HuH-7.5 (cell line): ENCODE results near the gene ADAM33.

ENCODE experiments used
- DNase-seq: peaks from one replicate; pipeline ENCODE4 v3.0.0; 2011; ENCODE audit warnings: low spot score

Gene ADAM33

GRCh38 chr20:3686421-3686820 lies 4.6 kb upstream of the ADAM33 start:
- DNase-seq = no peak

GRCh38 chr20:3685341-3685740 lies 3.5 kb upstream of the ADAM33 start:
- no peak for DNase-seq

DNA sequence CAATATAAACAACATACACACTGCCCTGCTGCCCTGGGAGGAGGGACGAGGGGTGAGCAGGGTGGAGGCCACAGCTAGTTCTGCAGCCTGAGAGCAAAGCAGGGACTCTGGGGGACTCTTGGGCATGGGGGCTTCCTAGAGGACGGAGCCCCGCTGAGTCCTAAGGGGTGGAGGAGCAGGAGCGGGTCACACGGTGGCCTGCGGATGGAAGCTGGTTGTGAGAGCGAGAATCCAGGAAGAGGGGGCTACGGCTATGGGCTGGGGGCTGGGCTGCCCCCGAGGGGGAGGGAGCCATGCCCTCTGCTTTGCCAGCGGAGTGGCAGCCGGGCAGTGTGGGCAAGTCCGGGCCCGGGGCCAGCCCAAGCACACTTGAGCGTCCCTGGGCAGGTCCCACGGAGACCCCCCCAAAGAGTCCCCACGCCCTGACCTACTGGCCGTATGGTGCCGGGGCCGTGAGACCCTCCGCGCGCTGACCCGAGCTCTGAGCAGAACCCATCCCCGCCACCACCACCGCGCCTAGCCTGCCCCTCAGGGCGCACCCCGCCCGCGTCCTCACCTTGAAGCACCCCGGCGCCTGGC lies 369 bp downstream of the ADAM33 start:
- DNase-seq = no peak

DNA sequence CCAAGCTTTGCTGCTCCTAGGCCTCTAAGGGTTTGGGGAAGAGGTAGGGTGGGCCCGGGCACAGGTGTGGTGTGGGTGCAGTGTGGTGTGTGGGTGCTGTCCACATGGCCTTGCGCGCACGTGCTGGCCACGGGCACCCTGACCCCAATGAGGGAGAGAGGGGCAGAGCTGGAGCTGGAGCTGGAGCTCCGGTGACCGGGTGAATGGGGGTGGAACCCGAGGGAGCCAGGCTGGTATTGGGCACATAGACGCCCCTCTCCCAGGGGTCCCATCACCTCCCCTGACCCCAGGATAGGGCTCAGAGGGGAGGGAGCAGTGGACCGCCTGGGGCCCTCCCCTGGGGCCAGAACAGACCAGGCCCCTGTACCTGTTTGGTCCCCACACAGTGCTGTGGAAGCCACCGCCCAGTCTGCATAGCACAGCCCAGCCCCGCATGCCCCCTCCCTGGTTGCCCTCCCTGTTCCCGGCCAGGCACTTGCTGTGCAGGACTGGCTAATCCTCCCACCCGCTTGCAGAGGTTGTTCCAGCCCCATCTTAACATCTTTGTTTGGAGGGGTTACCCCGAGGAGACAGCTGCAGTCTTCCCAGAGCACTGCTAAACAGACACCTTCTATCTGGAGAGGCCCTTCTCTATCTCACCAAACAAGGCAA lies 984 bp downstream of the ADAM33 start:
- no peak for DNase-seq

GRCh38 chr20:3679749-3680700 lies 1.8 kb downstream of the ADAM33 start:
- DNase-seq = no peak

DNA sequence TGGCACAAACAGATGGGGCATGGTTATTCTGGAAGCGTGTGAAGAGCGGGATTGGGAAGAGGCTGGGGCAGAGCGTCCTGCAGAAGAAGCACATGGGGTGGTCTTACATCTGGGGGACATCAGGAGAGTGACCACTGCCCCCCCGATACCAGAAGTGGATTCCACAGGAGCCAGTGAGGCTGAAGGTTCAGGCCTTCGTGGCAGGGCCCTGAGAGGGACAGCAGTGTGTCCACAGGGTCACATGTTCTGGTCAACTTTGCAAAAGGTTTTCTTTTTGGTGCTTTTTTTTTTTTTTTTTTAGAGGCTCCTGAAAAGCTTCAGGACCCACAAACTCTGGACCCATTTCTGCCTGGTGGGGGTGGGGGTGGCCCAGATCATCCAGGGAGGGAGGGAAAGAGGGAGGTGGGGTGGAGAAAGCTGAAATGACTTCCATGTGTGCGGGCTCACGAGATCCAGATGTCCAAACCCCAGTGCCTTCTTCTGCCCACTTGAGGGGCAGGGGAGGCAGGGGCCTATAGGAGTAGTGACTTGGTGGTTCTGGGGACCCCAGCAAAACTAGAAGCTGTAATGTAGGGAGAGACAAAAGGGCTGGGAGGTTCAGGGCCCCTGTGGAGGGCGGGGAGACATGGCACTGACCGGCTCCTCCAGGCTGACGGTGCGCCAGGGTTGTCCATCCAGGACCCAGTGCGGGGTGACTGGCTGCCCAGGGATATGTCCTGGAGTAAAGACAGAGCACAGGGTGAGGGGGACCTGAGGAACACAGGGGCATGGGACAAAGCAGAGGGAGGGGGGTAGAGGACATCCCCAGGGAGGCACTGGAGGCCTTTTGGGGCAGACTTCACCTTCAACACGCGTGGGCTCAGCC lies 2.7 kb downstream of the ADAM33 start:
- no peak for DNase-seq

- DNase-seq = no peak
These were observed 3.6 kb downstream of the ADAM33 start for GRCh38 chr20:3678198-3678597.

DNA sequence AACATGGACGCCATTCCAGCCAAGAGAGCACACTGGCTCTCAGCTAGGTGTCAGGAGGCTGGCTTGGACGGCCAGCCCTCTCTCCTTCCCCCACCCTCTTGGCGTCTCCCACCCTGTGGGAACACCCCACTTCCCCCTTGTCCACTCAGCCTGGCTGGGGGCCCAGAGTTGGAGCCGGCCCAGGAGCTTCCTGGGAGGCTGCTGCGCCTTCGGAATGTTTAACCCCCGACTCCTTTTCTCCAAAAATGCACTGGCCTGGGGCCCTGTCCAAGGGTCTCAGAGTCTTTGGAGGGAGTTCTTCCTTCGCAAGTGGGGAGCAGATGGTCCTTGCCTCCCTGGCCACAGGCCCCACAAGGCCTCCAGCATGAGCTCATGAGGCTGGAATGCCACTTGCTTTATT lies 4.1 kb downstream of the ADAM33 start:
- DNase-seq = no peak

DNA sequence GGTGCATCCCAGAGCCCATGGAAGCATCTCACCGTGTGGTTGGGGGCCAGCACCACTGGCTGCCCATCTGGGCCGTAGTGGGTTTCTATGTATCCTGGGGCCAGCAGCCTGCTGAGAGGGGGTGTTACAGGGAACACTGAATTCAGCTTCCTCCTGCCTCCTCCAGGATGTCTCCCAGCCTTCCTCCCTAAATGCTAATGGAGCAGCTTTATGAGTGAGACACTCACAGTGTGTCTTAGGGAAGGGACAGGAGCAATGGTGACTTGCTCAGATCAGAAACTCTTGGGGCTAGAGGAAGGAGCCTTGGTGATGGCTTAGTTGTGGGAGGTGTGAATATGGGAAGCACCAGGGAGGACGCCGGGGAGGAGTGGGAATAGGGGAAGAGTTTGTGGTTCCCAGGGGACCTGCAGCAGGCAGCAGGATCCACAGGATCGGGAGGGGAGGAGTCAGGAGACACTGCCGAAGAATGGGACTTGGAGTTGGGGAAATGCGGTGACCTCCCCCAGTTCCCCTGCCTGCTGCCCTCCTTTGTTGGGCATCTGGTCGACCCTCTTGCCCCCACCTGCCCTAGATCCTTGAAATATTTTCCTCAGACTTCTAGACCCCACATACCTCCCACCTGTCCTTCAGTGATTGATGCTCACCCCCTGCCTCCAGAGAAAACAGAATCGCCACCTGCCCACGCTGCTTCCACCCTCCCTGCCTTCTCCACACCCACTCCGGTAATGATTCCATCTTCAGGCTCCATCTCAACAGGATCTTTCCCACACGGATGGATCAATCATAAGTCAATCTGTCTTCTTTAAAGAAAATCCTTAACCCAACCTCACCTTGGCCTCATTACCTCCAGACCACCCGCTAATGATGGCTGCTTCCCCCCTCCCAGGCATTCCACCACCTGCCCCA lies 6.6 kb downstream of the ADAM33 start:
- DNase-seq = no peak

- DNase-seq = no peak
These were observed 7.4 kb downstream of the ADAM33 start for GRCh38 chr20:3674447-3674846.

DNA sequence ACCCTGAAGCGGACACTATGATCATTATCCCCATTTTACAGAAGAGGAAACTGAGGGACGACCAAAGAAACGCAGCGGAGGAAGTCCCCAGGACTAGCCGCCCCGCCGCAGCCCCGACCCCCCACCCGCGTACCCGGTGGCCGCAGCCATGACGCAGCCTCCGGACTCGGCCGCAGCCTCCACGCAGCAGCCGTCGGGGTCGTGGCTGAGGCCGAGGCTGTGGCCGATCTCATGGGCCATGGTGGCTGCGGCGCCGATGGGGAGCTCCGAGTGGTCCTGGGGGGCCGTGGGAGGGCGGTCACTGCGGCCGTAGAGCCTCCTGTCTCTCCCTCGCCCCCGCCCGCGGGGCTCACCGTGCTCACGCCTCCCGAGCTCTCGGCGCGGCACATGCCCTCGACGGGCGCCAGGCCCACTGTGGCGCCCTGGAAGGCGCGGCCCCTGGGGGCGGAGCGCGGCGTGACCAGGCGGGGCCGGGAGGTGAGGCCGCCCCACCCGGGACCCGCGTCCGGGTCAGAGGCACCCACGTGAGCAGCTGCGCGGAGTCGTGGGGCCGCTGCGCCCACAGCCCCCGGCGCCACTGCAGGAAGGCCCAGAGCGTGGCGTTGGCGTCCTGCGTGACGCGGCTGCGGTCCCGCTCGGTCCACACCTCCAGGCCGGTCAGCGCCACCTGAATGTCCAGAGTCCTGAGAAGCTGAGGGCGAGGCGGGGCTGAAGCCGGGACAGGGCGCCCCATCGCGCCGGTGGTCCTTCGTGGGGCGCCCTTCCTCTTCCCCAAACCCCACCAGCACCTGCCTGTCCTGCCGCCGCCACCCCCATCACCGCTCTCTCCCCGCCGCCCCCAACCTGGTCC lies 8.4 kb downstream of the ADAM33 start:
- DNase-seq = no peak

- DNase-seq = no peak
These were observed 9.2 kb downstream of the ADAM33 start for GRCh38 chr20:3672547-3673171.

GRCh38 chr20:3671986-3672546 lies 9.7 kb downstream of the ADAM33 start:
- DNase-seq = no peak

GRCh38 chr20:3670945-3671344 lies 10.9 kb downstream of the ADAM33 start:
- DNase-seq = no peak

GRCh38 chr20:3670511-3670910 lies 11.3 kb downstream of the ADAM33 start:
- DNase-seq = no peak

GRCh38 chr20:3669710-3670367 lies 12.0 kb downstream of the ADAM33 start:
- no peak for DNase-seq

DNA sequence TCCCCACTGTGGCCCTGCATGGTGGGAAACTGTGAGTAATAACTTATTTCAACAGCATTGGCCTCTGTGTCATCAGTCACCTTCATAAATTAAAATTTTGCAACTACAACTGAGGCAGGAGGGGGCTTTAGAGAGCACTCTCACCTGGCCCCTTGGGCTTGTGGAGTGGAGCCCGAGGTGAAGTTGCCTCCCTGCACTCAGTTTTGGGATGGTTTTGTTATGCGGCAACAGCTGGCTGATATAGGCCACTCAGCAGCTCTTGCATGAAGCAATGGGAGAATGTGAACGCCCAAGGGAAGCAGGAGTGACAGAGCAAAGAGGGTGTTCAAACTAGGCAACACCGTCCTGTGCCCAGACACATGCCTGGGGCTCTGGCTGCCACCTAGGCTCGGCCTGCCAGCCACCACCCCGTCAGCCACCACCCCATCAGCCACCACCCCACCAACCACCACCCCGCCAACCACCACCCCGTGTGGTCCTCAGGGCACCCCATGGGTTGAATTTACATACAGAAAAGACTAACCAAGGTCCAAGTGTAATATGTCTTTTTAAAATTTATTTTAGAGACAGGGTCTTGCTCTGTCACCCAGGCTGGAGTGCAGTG lies 14.3 kb downstream of the ADAM33 start:
- DNase-seq = no peak

DNA sequence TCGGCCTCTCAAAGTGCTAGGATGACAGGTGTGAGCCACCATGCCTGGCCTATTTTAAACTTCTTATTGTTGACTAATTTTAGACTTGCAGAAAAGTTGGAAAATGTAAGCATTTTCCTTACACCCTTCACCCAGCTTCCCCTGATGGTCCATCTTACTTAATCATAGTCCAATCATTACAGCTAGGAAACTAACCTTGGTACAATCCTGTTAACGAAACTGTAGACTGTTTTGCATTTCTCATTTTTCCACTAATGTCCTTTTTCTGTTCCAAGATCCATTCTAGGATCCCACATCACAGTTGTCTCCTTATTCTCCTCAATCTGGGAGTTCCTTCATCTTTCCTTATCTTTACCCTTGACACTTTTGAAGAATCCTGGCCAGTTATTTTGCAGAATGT lies 18.0 kb downstream of the ADAM33 start:
- no peak for DNase-seq
